ENCODE measurements around the gene SFPQ. TPM values are rescaled to one million over a fixed set of nuclear protein-coding genes. Genes with fewer than 3 reads are reported as not detected.
A peak's percentile ranks its signal among the peaks of the same experiment; 100 is the strongest.

SFPQ gene
- total RNA-seq, 3 donors from 2014 or later (not counting 1 experiment from before 2014, with no cell fraction given): 492 to 594 (median 558) TPM

DNA sequence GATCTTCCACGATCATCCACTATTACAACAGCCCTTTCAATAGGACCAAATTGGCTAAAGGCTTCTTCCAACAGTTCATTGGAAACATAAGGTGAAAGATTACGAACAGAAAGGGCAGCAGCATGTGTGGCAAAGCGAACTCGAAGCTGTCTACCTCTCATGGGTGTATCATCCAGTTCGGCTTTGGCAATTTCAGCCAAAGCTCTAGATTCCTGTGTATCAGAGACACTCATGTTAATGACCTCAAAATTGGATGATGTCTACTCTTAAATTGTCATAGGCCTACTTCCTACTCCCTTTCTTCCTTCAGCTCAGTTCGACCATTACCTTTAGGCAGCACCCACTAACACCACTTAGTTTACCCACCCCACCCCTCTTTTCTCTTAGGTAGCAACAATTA, 2.2 kb downstream of the SFPQ start:
- H3K4me1 ChIP-seq (ENCODE audit: control insufficient read depth, insufficient read depth, low read length): peaks cover 29% of the 10 kb centered on the region
- Mint-ChIP-seq H3K4me3 (peak overlapping the region; percentile 97), H3K27me3 (ENCODE audit: low read depth in 2 of 2) (no peaks in the 10 kb centered on the region), H3K4me1 (peaks cover 55 to 68% of the 10 kb centered on the region in 2 donors), H3K27ac (peak overlapping the region; percentile 95 to 97), H3K36me3 (peaks cover 50% of the 10 kb centered on the region), H3K9me3 (no peaks in the 10 kb centered on the region)
- intact Hi-C loops (cut with micrococcal nuclease): loop anchor here (10.0 kb wide), 1 partner anchor 326 kb away; no protein-coding TSS in a partner anchor
- peak overlapping the region; percentile 87 for H3K4me3 ChIP-seq (ENCODE audit: low read length)
- 12% methylated on average over 6 of the region's 6 CpGs for WGBS (ENCODE audit: insufficient coverage)
- TF ChIP-seq, protein P1, sequence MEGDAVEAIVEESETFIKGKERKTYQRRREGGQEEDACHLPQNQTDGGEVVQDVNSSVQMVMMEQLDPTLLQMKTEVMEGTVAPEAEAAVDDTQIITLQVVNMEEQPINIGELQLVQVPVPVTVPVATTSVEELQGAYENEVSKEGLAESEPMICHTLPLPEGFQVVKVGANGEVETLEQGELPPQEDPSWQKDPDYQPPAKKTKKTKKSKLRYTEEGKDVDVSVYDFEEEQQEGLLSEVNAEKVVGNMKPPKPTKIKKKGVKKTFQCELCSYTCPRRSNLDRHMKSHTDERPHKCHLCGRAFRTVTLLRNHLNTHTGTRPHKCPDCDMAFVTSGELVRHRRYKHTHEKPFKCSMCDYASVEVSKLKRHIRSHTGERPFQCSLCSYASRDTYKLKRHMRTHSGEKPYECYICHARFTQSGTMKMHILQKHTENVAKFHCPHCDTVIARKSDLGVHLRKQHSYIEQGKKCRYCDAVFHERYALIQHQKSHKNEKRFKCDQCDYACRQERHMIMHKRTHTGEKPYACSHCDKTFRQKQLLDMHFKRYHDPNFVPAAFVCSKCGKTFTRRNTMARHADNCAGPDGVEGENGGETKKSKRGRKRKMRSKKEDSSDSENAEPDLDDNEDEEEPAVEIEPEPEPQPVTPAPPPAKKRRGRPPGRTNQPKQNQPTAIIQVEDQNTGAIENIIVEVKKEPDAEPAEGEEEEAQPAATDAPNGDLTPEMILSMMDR (IDR thresholded peaks at IDR 0.05): no peak
- no peaks in the 10 kb centered on the region for H3K9me3 ChIP-seq (ENCODE audit: control insufficient read depth, insufficient read depth, low read length)
- no peaks in the 10 kb centered on the region for H3K27me3 ChIP-seq (ENCODE audit: control insufficient read depth, insufficient read depth, low read length)
- peak in 1 of 2 donors; percentile 35 for DNase-seq
- H3K36me3 ChIP-seq (ENCODE audit: control insufficient read depth, insufficient read depth, low read length): peaks cover 53% of the 10 kb centered on the region
- ATAC-seq: no peak
- H3K27ac ChIP-seq (ENCODE audit: low read length): peak overlapping the region; percentile 20

DNA sequence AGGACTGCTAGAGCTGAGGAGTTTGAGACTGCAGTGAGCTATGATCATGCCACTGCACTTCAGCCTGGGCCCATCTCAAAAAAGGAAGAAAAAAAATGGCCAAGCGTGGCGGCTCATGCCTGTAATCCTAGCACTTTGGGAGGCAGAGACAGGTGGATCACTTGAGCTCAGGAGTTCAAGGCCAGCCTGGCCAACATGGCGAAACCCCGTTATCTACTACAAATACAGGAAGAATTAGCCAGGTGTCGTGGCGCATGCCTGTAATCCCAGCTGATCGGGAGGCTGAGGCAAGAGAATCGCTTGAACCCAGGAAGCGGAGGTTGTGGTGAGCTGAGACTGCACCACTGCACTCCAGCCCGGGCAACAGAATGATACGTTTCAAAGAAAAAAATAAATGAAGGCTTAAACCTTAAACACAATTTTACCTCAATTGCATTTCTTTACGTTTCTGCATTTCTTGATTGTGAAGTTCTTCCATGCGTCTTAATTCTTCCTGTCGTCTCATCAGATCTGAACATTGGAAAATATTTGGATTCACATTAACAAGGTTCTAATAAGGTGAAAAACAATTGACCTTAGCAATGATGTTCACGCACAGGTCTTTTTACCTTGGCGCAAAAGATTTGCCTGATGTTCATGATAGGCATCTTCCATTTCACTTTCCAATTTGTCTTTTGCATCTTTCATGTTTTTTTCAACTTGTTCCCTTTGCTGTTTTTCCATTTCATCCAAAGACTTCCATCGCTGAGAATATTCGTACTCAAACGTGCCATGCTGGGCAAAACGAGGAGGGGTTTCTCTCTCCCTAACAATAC, 4.2 kb downstream of the SFPQ start:
- 85% methylated on average over 20 of the region's 20 CpGs for WGBS (ENCODE audit: insufficient coverage)
- no peak overlapping the region for H3K4me3 ChIP-seq (ENCODE audit: low read length)
- Mint-ChIP-seq H3K9me3 (no peaks in the 10 kb centered on the region), H3K36me3 (peaks cover 63% of the 10 kb centered on the region), H3K4me1 (peaks cover 71 to 83% of the 10 kb centered on the region in 2 donors), H3K27ac (peak overlapping the region; percentile 95 to 97), H3K27me3 (ENCODE audit: low read depth in 2 of 2) (no peaks in the 10 kb centered on the region), H3K4me3 (peak overlapping the region; percentile 97)
- H3K27ac ChIP-seq (ENCODE audit: low read length): no peak overlapping the region
- TF ChIP-seq, protein P1 (IDR thresholded peaks at IDR 0.05): no peak
- DNase-seq (peak in 1 of 2 donors; percentile 24), ATAC-seq (no peak)
- intact Hi-C loops (cut with micrococcal nuclease): no loop called here
- H3K27me3 ChIP-seq (ENCODE audit: control insufficient read depth, insufficient read depth, low read length): no peaks in the 10 kb centered on the region
- H3K9me3 ChIP-seq (ENCODE audit: control insufficient read depth, insufficient read depth, low read length): no peaks in the 10 kb centered on the region
- peaks cover 73% of the 10 kb centered on the region for H3K36me3 ChIP-seq (ENCODE audit: control insufficient read depth, insufficient read depth, low read length)
- H3K4me1 ChIP-seq (ENCODE audit: control insufficient read depth, insufficient read depth, low read length): peaks cover 28% of the 10 kb centered on the region

DNA sequence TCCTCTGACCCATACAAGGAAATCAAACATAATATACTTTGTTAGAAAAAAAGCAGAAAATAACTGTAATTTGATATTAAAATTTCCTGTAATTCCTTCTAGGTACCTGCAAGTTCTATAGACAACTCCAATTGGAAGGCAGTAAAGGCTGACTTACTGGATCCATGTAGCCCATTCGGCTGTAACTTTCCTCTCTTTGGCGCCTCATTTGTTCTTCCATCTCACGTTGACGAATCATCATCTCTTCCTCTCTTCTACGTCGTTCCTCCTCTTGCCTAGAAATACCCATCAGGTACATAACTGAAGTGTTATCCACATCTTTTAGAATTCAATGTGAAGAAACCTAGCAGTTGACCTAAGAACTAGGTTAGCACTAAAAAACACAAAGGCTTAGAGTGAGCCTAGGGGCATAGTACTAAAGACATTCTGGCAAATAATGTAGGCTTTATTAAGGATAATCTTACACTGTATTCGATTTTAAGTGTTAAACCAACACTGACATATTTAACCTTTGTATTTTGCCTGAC, 5.1 kb downstream of the SFPQ start:
- DNase-seq (peak in 1 of 2 donors; percentile 31), ATAC-seq (no peak)
- H3K36me3 Mint-ChIP-seq: peaks cover 63% of the 10 kb centered on the region
- Histone ChIP-seq H3K36me3 (ENCODE audit: control insufficient read depth, insufficient read depth, low read length) (peaks cover 80% of the 10 kb centered on the region), H3K27me3 (ENCODE audit: control insufficient read depth, insufficient read depth, low read length) (no peaks in the 10 kb centered on the region), H3K4me3 (ENCODE audit: low read length) (no peak overlapping the region), H3K4me1 (ENCODE audit: control insufficient read depth, insufficient read depth, low read length) (peaks cover 25% of the 10 kb centered on the region), H3K9me3 (ENCODE audit: control insufficient read depth, insufficient read depth, low read length) (no peaks in the 10 kb centered on the region), H3K27ac (ENCODE audit: low read length) (no peak overlapping the region)
- H3K27ac Mint-ChIP-seq: peak overlapping the region; percentile 3 to 97
- TF ChIP-seq, protein P1 (IDR thresholded peaks at IDR 0.05): no peak
- H3K4me1 Mint-ChIP-seq: peaks cover 79 to 84% of the 10 kb centered on the region in 2 donors
- H3K27me3 Mint-ChIP-seq (ENCODE audit: low read depth in 2 of 2): no peaks in the 10 kb centered on the region
- intact Hi-C loops (cut with micrococcal nuclease): no loop called here
- 73% methylated on average over 6 of the region's 7 CpGs for WGBS (ENCODE audit: insufficient coverage)
- H3K4me3 Mint-ChIP-seq: peak overlapping the region; percentile 35
- no peaks in the 10 kb centered on the region for H3K9me3 Mint-ChIP-seq
